ENCODE results near the gene RNF144B. TPM values are rescaled to one million over a fixed set of nuclear protein-coding genes. Genes with fewer than 3 reads are reported as not detected.
A peak's percentile ranks its signal among the peaks of the same experiment; 100 is the strongest.

RNF144B gene
- total RNA-seq, 3 donors from 2014 or later: 24.3 to 37.0 (median 24.8) TPM

- Histone ChIP-seq H3K36me3 (no peaks in the 10 kb centered on the region), H3K4me3 (no peak overlapping the region), H3K4me1 (no peaks in the 10 kb centered on the region), H3K9me3 (no peaks in the 10 kb centered on the region), H3K27ac (no peak overlapping the region), H3K27me3 (no peaks in the 10 kb centered on the region)
- DNase-seq (ENCODE audit: low spot score in 2 of 2): no peak
- intact Hi-C loops (cut with DNase I; ENCODE audit: low total_unique reads): no loop called here
- TF ChIP-seq, protein P1, sequence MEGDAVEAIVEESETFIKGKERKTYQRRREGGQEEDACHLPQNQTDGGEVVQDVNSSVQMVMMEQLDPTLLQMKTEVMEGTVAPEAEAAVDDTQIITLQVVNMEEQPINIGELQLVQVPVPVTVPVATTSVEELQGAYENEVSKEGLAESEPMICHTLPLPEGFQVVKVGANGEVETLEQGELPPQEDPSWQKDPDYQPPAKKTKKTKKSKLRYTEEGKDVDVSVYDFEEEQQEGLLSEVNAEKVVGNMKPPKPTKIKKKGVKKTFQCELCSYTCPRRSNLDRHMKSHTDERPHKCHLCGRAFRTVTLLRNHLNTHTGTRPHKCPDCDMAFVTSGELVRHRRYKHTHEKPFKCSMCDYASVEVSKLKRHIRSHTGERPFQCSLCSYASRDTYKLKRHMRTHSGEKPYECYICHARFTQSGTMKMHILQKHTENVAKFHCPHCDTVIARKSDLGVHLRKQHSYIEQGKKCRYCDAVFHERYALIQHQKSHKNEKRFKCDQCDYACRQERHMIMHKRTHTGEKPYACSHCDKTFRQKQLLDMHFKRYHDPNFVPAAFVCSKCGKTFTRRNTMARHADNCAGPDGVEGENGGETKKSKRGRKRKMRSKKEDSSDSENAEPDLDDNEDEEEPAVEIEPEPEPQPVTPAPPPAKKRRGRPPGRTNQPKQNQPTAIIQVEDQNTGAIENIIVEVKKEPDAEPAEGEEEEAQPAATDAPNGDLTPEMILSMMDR (IDR thresholded peaks at IDR 0.05): no peak
- TF ChIP-seq POLR2AphosphoS5 (IDR thresholded peaks at IDR 0.05): no peak
- no peak for TF ChIP-seq POLR2A (IDR thresholded peaks at IDR 0.05)
Measured at GRCh38 chr6:18423426-18423825, 36.3 kb downstream of the RNF144B start.

- DNase-seq (ENCODE audit: low spot score in 2 of 2): no peak
- Histone ChIP-seq H3K4me3 (no peak overlapping the region), H3K4me1 (no peaks in the 10 kb centered on the region), H3K9me3 (no peaks in the 10 kb centered on the region), H3K36me3 (no peaks in the 10 kb centered on the region), H3K27me3 (no peaks in the 10 kb centered on the region), H3K27ac (no peak overlapping the region)
- intact Hi-C loops (cut with DNase I; ENCODE audit: low total_unique reads): no loop called here
- TF ChIP-seq POLR2AphosphoS5 (IDR thresholded peaks at IDR 0.05): no peak
- no peak for TF ChIP-seq POLR2A (IDR thresholded peaks at IDR 0.05)
- TF ChIP-seq, protein P1 (IDR thresholded peaks at IDR 0.05): no peak
Measured at GRCh38 chr6:18424201-18424600, 37.1 kb downstream of the RNF144B start.

DNA sequence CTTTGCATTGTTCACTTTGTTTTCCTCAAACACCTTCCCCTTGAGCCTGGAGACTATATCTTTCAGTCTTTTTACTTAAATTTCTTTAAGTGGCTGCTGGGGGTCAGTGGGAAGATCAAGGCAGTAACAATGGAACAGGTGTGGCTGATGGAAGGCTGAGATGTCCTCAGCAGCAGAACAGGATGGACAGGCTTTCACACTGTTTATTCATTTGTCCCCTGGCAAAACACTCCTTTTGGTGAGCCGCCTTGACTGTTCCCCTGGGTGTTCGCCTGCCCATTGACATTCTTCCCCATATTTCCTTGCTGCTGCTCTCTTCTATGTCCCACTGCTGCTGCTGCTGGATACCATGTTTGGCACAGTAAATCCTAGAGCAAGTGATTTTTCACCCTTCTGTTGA lies 38.1 kb downstream of the RNF144B start:
- Histone ChIP-seq H3K4me3 (no peak overlapping the region), H3K9me3 (no peaks in the 10 kb centered on the region), H3K36me3 (no peaks in the 10 kb centered on the region), H3K27me3 (no peaks in the 10 kb centered on the region), H3K4me1 (no peaks in the 10 kb centered on the region), H3K27ac (peak overlapping the region; percentile 26 to 43)
- TF ChIP-seq POLR2A (IDR thresholded peaks at IDR 0.05) (no peak), POLR2AphosphoS5 (IDR thresholded peaks at IDR 0.05) (no peak)
- TF ChIP-seq, protein P1 (IDR thresholded peaks at IDR 0.05): no peak
- peak in 1 of 2 donors; percentile 39 for DNase-seq (ENCODE audit: low spot score in 2 of 2)
- intact Hi-C loops (cut with DNase I; ENCODE audit: low total_unique reads): no loop called here

DNA sequence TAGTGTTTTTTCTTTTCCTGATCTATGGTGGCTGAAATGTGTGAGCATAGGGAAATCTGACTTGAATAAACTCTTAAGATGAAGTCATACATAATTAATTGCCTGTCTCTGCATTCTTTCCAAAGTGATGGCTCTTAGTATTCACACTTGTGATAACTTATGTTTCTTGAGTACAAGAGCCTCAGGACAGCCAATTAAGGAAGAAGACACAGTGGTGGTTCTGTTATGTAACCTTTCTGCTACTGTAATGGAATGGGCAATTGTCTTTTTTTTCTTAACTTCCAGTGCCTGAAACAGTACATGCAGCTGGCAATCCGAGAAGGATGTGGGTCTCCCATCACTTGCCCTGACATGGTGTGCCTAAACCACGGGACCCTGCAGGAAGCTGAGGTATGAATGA lies 40.1 kb downstream of the RNF144B start:
- Histone ChIP-seq H3K36me3 (no peaks in the 10 kb centered on the region), H3K27me3 (no peaks in the 10 kb centered on the region), H3K4me3 (no peak overlapping the region), H3K4me1 (no peaks in the 10 kb centered on the region), H3K9me3 (no peaks in the 10 kb centered on the region), H3K27ac (no peak overlapping the region)
- intact Hi-C loops (cut with DNase I; ENCODE audit: low total_unique reads): no loop called here
- TF ChIP-seq POLR2AphosphoS5 (IDR thresholded peaks at IDR 0.05): no peak
- no peak for TF ChIP-seq POLR2A (IDR thresholded peaks at IDR 0.05)
- TF ChIP-seq, protein P1 (IDR thresholded peaks at IDR 0.05): no peak
- DNase-seq (ENCODE audit: low spot score in 2 of 2): no peak

DNA sequence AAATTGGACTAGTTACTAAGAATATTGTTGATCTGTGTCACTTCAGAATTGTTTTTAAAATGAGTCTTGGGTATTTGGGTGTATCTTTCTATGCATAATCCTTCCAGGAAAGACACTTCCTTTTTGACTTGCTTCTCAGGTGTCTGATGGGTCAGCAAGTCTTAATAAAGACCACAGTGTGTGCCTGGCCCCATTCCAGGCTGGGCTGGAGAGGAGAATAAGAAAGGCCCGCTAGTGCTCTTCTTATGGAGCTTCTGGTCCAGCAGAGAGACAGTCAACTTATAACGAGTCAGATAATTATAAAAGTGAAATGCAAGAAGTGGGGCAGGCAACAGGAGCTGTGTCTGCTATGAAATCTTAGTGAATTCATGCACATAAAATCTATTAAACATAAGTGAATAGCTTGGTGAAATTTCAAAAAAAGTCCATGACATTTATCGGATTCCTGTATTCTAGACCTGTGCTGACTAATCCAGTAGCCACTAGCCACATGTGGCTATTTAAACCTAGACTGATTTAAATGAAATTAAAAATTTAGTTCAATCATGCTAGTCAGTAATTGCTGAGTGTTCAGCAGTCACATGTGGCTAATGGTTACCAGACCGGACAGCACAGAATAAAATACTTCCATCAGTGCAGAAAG lies 42.6 kb downstream of the RNF144B start:
- no peak overlapping the region for H3K4me3 ChIP-seq
- no peak for TF ChIP-seq POLR2AphosphoS5 (IDR thresholded peaks at IDR 0.05)
- TF ChIP-seq, protein P1 (IDR thresholded peaks at IDR 0.05): no peak
- no peak for TF ChIP-seq POLR2A (IDR thresholded peaks at IDR 0.05)
- no peaks in the 10 kb centered on the region for H3K36me3 ChIP-seq
- no peaks in the 10 kb centered on the region for H3K9me3 ChIP-seq
- intact Hi-C loops (cut with DNase I; ENCODE audit: low total_unique reads): no loop called here
- DNase-seq (ENCODE audit: low spot score in 2 of 2): no peak
- no peaks in the 10 kb centered on the region for H3K27me3 ChIP-seq
- no peak overlapping the region for H3K27ac ChIP-seq
- H3K4me1 ChIP-seq: no peaks in the 10 kb centered on the region
